Glutamatergic neuron (in vitro differentiated cells): ENCODE results near the gene KCNC2. TPM values are rescaled to one million over a fixed set of nuclear protein-coding genes. Genes with fewer than 3 reads are reported as not detected.

Experiments
- DNase-seq: peaks from one replicate; pipeline ENCODE4 v3.0.0; 2022
- H3K27ac Mint-ChIP-seq: one replicate; pipeline ENCODE4 v1.8.0; 2020; ENCODE audit warnings: mild to moderate bottlenecking, mixed read lengths, inconsistent platforms; ENCODE audit not compliant: unreplicated experiment
- H3K27me3 Mint-ChIP-seq: one replicate; pipeline ENCODE4 v1.8.0; 2020; ENCODE audit warnings: mild to moderate bottlenecking, moderate library complexity, mixed read lengths, inconsistent platforms; ENCODE audit not compliant: unreplicated experiment
- H3K36me3 Mint-ChIP-seq: one replicate; pipeline ENCODE4 v1.8.0; 2020; ENCODE audit warnings: mild to moderate bottlenecking, mixed read lengths, inconsistent platforms; ENCODE audit not compliant: unreplicated experiment
- H3K4me1 Mint-ChIP-seq: one replicate; pipeline ENCODE4 v1.8.0; 2020; ENCODE audit warnings: mild to moderate bottlenecking, low read depth, mixed read lengths, inconsistent platforms; ENCODE audit not compliant: unreplicated experiment
- H3K4me3 Mint-ChIP-seq: one replicate; pipeline ENCODE4 v1.8.0; 2020; ENCODE audit warnings: mild to moderate bottlenecking, mixed read lengths, inconsistent platforms; ENCODE audit not compliant: unreplicated experiment
- H3K9me3 Mint-ChIP-seq: one replicate; pipeline ENCODE4 v1.8.0; 2020; ENCODE audit warnings: mild to moderate bottlenecking, moderate library complexity, mixed read lengths, inconsistent platforms; ENCODE audit not compliant: unreplicated experiment
- total RNA-seq: library from RNA; stranded (reverse); fragmentation: NEBNext Ultra II Directional; extraction: Animal tissue kit (Norgen Biotek cat#: 25700); gene quantifications from one replicate; pipeline ENCODE4 v1.2.1, GENCODE V29; 2021; ENCODE audit not compliant: unreplicated experiment
- TF ChIP-seq, protein P1 (sequence below): fragments of 200-600 bp; sonication (generic); IDR thresholded peaks from one replicate; pipeline ENCODE4 v1.5.0; 2021; ENCODE audit not compliant: partially characterized antibody, unreplicated experiment

Gene KCNC2
- total RNA-seq, 1 donor from 2014 or later, result 11.6 TPM

DNA sequence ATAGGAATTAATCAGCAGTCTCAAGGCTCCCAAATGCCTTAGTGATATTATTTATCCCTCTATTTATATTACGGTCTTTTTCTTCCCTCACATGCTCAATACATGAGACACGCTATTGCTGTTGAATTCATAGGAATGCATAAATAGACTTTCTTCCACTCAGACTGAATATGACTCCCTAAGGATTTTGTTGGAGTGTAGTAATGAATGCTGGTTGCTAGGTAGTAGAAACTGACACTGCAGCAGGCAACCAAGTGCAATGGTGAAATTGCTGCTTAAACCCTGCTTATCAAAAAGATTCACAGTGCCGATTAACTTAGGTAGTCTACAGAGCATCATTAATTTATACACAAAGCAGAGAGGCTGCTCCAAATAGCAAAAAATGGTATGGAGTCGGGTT, 168.2 kb downstream of the KCNC2 start:
- H3K36me3 Mint-ChIP-seq, result no peaks in the 10 kb centered on the region
- TF ChIP-seq, protein P1, sequence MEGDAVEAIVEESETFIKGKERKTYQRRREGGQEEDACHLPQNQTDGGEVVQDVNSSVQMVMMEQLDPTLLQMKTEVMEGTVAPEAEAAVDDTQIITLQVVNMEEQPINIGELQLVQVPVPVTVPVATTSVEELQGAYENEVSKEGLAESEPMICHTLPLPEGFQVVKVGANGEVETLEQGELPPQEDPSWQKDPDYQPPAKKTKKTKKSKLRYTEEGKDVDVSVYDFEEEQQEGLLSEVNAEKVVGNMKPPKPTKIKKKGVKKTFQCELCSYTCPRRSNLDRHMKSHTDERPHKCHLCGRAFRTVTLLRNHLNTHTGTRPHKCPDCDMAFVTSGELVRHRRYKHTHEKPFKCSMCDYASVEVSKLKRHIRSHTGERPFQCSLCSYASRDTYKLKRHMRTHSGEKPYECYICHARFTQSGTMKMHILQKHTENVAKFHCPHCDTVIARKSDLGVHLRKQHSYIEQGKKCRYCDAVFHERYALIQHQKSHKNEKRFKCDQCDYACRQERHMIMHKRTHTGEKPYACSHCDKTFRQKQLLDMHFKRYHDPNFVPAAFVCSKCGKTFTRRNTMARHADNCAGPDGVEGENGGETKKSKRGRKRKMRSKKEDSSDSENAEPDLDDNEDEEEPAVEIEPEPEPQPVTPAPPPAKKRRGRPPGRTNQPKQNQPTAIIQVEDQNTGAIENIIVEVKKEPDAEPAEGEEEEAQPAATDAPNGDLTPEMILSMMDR, result no peak
- no peak for DNase-seq
- no peaks in the 10 kb centered on the region for H3K9me3 Mint-ChIP-seq
- no peak overlapping the region for H3K4me3 Mint-ChIP-seq
- H3K4me1 Mint-ChIP-seq, result peaks cover 9% of the 10 kb centered on the region
- H3K27ac Mint-ChIP-seq, result peak overlapping the region; percentile 82
- no peaks in the 10 kb centered on the region for H3K27me3 Mint-ChIP-seq

DNA sequence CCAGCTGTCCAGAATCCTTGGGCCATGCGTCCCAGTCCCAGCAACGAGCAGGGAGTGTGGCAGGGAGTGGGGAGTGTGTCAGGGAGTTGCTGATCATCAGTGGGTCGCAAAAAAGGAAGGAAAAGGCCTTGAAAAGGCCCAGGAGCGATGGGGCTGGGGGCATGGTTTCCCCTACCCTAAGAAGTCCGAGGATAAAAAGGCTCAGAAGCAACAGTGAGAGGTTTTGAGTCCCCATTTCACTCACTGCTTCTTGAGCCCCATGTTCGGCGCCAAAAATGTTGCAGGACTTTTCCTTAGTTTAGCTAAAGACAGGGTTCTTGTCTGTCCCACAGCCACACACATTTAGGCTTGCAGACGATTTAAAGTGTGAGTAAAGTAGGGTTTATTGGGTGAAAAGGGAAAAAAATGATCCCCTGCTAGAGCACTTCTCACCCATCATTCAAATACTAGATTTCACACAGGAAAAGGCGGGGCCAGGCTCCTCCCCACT, 189.5 kb downstream of the KCNC2 start:
- Mint-ChIP-seq H3K27me3 (no peaks in the 10 kb centered on the region), H3K4me3 (no peak overlapping the region), H3K36me3 (peaks cover 31% of the 10 kb centered on the region), H3K27ac (no peak overlapping the region), H3K4me1 (peaks cover under 1% of the 10 kb centered on the region), H3K9me3 (peaks cover 10% of the 10 kb centered on the region)
- TF ChIP-seq, protein P1, result no peak
- DNase-seq, result peak; percentile 35

DNA sequence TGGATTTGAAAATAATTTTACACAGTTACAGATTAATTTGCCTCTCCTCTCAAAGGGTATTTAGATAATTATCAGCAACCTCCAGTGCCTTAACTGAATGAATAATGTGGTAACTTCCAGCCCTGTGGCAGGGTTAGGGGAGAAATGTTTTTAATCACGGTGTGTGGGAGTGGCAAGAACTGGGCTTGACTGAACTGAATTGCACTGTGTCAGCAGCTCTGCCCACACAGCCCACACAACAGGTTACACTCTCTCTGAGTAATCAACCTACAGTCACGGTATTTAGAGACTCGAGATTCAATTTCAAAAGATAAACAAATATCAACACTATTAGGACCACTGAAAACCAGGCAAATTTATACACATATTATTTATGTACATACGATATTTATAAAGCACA, 198.5 kb downstream of the KCNC2 start:
- Mint-ChIP-seq H3K27me3 (no peaks in the 10 kb centered on the region), H3K27ac (no peak overlapping the region), H3K4me3 (no peak overlapping the region), H3K9me3 (peaks cover 4% of the 10 kb centered on the region), H3K36me3 (peaks cover 13% of the 10 kb centered on the region), H3K4me1 (peaks cover 7% of the 10 kb centered on the region)
- TF ChIP-seq, protein P1, result no peak
- no peak for DNase-seq

DNA sequence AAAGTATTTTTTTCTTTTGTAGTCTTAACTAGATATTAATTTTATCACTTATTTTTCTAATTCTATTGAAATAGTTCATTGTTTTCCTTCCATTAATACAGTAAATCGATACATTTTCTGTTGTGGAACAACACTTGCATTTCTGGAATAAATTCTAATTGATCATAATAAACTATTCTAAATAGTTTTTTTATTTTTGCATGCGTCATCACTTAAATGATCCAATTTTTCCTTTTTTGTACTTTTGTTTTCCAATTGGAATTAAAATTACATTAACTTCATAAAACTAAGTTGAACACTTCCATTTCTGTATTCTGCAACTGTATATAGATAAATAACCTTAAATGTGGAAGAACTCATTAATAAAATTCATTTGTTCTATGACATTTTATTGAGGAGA, 202.5 kb downstream of the KCNC2 start:
- Mint-ChIP-seq H3K4me3 (no peak overlapping the region), H3K4me1 (no peaks in the 10 kb centered on the region), H3K27ac (no peak overlapping the region), H3K9me3 (no peaks in the 10 kb centered on the region), H3K36me3 (no peaks in the 10 kb centered on the region), H3K27me3 (no peaks in the 10 kb centered on the region)
- TF ChIP-seq, protein P1, result no peak
- DNase-seq, result no peak

DNA sequence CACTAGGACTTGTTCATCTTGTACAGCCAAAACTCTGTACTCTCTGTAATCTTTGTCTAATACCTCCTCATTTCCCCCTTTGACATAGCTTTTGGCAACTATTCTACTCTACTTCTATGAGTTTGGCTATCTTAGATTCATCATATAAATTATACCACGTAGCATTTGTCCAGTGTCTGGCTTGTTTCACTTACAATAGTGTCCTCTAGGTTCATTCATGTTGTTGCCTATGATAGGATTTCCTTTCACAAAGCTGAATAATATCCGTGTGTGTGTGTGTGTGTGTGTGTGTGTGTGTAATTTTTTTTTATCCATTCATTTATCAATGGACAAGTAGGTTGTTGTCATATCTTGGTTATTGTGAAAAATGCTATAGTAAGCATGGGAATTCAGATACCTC, 209.5 kb downstream of the KCNC2 start:
- Mint-ChIP-seq H3K27ac (no peak overlapping the region), H3K36me3 (no peaks in the 10 kb centered on the region), H3K4me3 (no peak overlapping the region), H3K4me1 (no peaks in the 10 kb centered on the region), H3K27me3 (no peaks in the 10 kb centered on the region), H3K9me3 (no peaks in the 10 kb centered on the region)
- no peak for DNase-seq
- TF ChIP-seq, protein P1, result no peak
